GM19023 (cell line): ENCODE data around the gene PRKCA.
"Not testable (repeated sequence)": the region's sequence is repeated elsewhere in the genome, so short reads cannot be mapped to it uniquely, and the experiment has no call there.

Experiments
- ATAC-seq: cut with Tn5 transposase; IDR thresholded peaks from one replicate; pipeline ENCODE4 v1.9.1; 2021; ENCODE audit warnings: mild to moderate bottlenecking, moderate library complexity; ENCODE audit not compliant: unreplicated experiment

PRKCA gene

GRCh38 chr17:66480802-66481201 lies 178.4 kb downstream of the PRKCA start:
- ATAC-seq = no peak

- no peak for ATAC-seq
Observed at GRCh38 chr17:66481271-66481670, 178.9 kb downstream of the PRKCA start.

- ATAC-seq = no peak
Observed at GRCh38 chr17:66483906-66484305, 181.5 kb downstream of the PRKCA start.

- no peak for ATAC-seq
Observed at GRCh38 chr17:66485309-66485947, 183.0 kb downstream of the PRKCA start.

- ATAC-seq = no peak
Observed at GRCh38 chr17:66487121-66487520, 184.7 kb downstream of the PRKCA start.

- ATAC-seq = no peak
Observed at GRCh38 chr17:66487981-66488468, 185.6 kb downstream of the PRKCA start.

- ATAC-seq = no peak
Observed at GRCh38 chr17:66488864-66489263, 186.5 kb downstream of the PRKCA start.

GRCh38 chr17:66489576-66489975 lies 187.2 kb downstream of the PRKCA start:
- ATAC-seq = not testable (repeated sequence)

GRCh38 chr17:66491213-66491612 lies 188.8 kb downstream of the PRKCA start:
- ATAC-seq = no peak

- ATAC-seq = no peak
Observed at GRCh38 chr17:66491665-66492064, 189.3 kb downstream of the PRKCA start.

GRCh38 chr17:66492080-66492479 lies 189.7 kb downstream of the PRKCA start:
- ATAC-seq = no peak

- ATAC-seq = no peak
Observed at GRCh38 chr17:66492561-66493005, 190.2 kb downstream of the PRKCA start.

- no peak for ATAC-seq
Observed at GRCh38 chr17:66493283-66494019, 191.0 kb downstream of the PRKCA start.

- no peak for ATAC-seq
Observed at GRCh38 chr17:66494023-66494803, 191.8 kb downstream of the PRKCA start.

GRCh38 chr17:66495035-66495434 lies 192.6 kb downstream of the PRKCA start:
- no peak for ATAC-seq

- no peak for ATAC-seq
Observed at GRCh38 chr17:66496306-66496705, 193.9 kb downstream of the PRKCA start.

GRCh38 chr17:66498580-66498979 lies 196.2 kb downstream of the PRKCA start:
- ATAC-seq = no peak

- ATAC-seq = no peak
Observed at GRCh38 chr17:66506641-66507040, 204.2 kb downstream of the PRKCA start.

- no peak for ATAC-seq
Observed at GRCh38 chr17:66507103-66507923, 204.9 kb downstream of the PRKCA start.

- no peak for ATAC-seq
Observed at GRCh38 chr17:66507982-66508760, 205.8 kb downstream of the PRKCA start.
